ENCODE measurements around the gene PIGU.

The PIGU gene

GRCh38 chr20:34578521-34578920 lies 98.4 kb downstream of the PIGU start:
- no peak for DNase-seq (ENCODE audit: low read depth)

- no peak for DNase-seq (ENCODE audit: low read depth)
These were observed 98.9 kb downstream of the PIGU start for GRCh38 chr20:34578025-34578424.

- no peak for DNase-seq (ENCODE audit: low read depth)
These were observed 99.8 kb downstream of the PIGU start for GRCh38 chr20:34577061-34577460.

GRCh38 chr20:34575756-34576155 lies 101.1 kb downstream of the PIGU start:
- no peak for DNase-seq (ENCODE audit: low read depth)

- no peak for DNase-seq (ENCODE audit: low read depth)
These were observed 101.6 kb downstream of the PIGU start for GRCh38 chr20:34575271-34575670.

GRCh38 chr20:34574861-34575260 lies 102.0 kb downstream of the PIGU start:
- no peak for DNase-seq (ENCODE audit: low read depth)

- no peak for DNase-seq (ENCODE audit: low read depth)
These were observed 102.5 kb downstream of the PIGU start for GRCh38 chr20:34574426-34574825.

GRCh38 chr20:34573541-34574300 lies 103.2 kb downstream of the PIGU start:
- no peak for DNase-seq (ENCODE audit: low read depth)

GRCh38 chr20:34571753-34572152 lies 105.1 kb downstream of the PIGU start:
- no peak for DNase-seq (ENCODE audit: low read depth)

- DNase-seq (ENCODE audit: low read depth) = peak; percentile 39
These were observed 106.0 kb downstream of the PIGU start for GRCh38 chr20:34570859-34571306.

- DNase-seq (ENCODE audit: low read depth) = no peak
These were observed 107.3 kb downstream of the PIGU start for GRCh38 chr20:34569598-34569997.

GRCh38 chr20:34567892-34568865 lies 108.7 kb downstream of the PIGU start:
- DNase-seq (ENCODE audit: low read depth) = no peak

GRCh38 chr20:34566978-34567891 lies 109.7 kb downstream of the PIGU start:
- DNase-seq (ENCODE audit: low read depth) = no peak

- DNase-seq (ENCODE audit: low read depth) = no peak
These were observed 112.1 kb downstream of the PIGU start for GRCh38 chr20:34564833-34565232.

- DNase-seq (ENCODE audit: low read depth) = no peak
These were observed 114.3 kb downstream of the PIGU start for GRCh38 chr20:34562641-34563040.

GRCh38 chr20:34561661-34562060 lies 115.2 kb downstream of the PIGU start:
- DNase-seq (ENCODE audit: low read depth) = no peak

- DNase-seq (ENCODE audit: low read depth) = no peak
These were observed 116.3 kb downstream of the PIGU start for GRCh38 chr20:34560614-34561013.

GRCh38 chr20:34560141-34560523 lies 116.8 kb downstream of the PIGU start:
- no peak for DNase-seq (ENCODE audit: low read depth)

- DNase-seq (ENCODE audit: low read depth) = no peak
These were observed 117.4 kb downstream of the PIGU start for GRCh38 chr20:34559311-34560140.

GRCh38 chr20:34558320-34559218 lies 118.3 kb downstream of the PIGU start, which contains the start of gene MAP1LC3A:
MAP1LC3A (plus strand) TSS chr20:34558718; CDS start chr20:34558869, 151 bp downstream.
- DNase-seq (ENCODE audit: low read depth) = peak; percentile 49

All from GM04503 (cell line).